Neural progenitor cell (in vitro differentiated cells): ENCODE results near the gene SLC37A1. TPM values are rescaled to one million over a fixed set of nuclear protein-coding genes. Genes with fewer than 3 reads are reported as not detected.
A peak's percentile ranks its signal among the peaks of the same experiment; 100 is the strongest.

Experiments
- DNase-seq: peaks from one replicate; pipeline ENCODE4 v3.0.0-alpha.2; 2016; ENCODE audit warnings: low spot score
- H2AFZ ChIP-seq: fragments of 200-600 bp; sonication (generic); replicated peaks from 2 replicates; pipeline ENCODE4 v1.6.1; 2016; ENCODE audit warnings: antibody characterized with exemption
- H3F3A ChIP-seq: fragments of 200-600 bp; sonication (generic); 2 replicates; pipeline ENCODE4 v1.6.1; 2016; ENCODE audit warnings: antibody characterized with exemption, low read depth
- H3K27ac ChIP-seq: fragments of 200-600 bp; sonication (generic); 2 replicates; pipeline ENCODE4 v1.5.1; 2016; ENCODE audit warnings: mild to moderate bottlenecking
- H3K27me3 ChIP-seq: fragments of 200-600 bp; sonication (generic); 2 replicates; pipeline ENCODE4 v1.6.1; 2016; ENCODE audit warnings: mild to moderate bottlenecking, moderate library complexity
- H3K36me3 ChIP-seq: fragments of 200-600 bp; sonication (generic); 2 replicates; pipeline ENCODE4 v1.5.1; 2016
- H3K4me1 ChIP-seq: fragments of 200-600 bp; sonication (generic); 2 replicates; pipeline ENCODE4 v1.6.1; 2016; ENCODE audit warnings: mixed run types
- H3K4me2 ChIP-seq: fragments of 200-600 bp; sonication (generic); 2 replicates; pipeline ENCODE4 v1.6.1; 2016
- H3K4me3 ChIP-seq: fragments of 200-600 bp; sonication (generic); 2 replicates; pipeline ENCODE4 v1.5.1; 2016
- H3K79me2 ChIP-seq: fragments of 200-600 bp; sonication (generic); 2 replicates; pipeline ENCODE4 v1.6.1; 2016; ENCODE audit warnings: low read depth
- H3K9ac ChIP-seq: fragments of 200-600 bp; sonication (generic); 2 replicates; pipeline ENCODE4 v1.6.1; 2016
- H3K9me3 ChIP-seq: fragments of 200-600 bp; sonication (generic); 2 replicates; pipeline ENCODE4 v1.5.1; 2016; ENCODE audit warnings: low read depth
- H4K20me1 ChIP-seq: fragments of 200-600 bp; sonication (generic); 2 replicates; pipeline ENCODE4 v1.6.1; 2016; ENCODE audit warnings: low read depth
- H3K27ac Mint-ChIP-seq: 3 replicates; pipeline ENCODE4 v1.8.0; 2021; ENCODE audit warnings: mixed read lengths
- H3K27me3 Mint-ChIP-seq: 2 replicates; pipeline ENCODE4 v1.8.0; 2022; ENCODE audit warnings: low read depth, mild to moderate bottlenecking, inconsistent platforms, moderate library complexity, mixed read lengths; ENCODE audit not compliant: insufficient read depth
- H3K36me3 Mint-ChIP-seq: 3 replicates; pipeline ENCODE4 v1.8.0; 2021; ENCODE audit warnings: mixed read lengths
- H3K4me1 Mint-ChIP-seq: 3 replicates; pipeline ENCODE4 v1.8.0; 2021; ENCODE audit warnings: mixed read lengths
- H3K4me3 Mint-ChIP-seq: 3 replicates; pipeline ENCODE4 v1.8.0; 2021; ENCODE audit warnings: mild to moderate bottlenecking, moderate library complexity, mixed read lengths
- H3K9me3 Mint-ChIP-seq: 3 replicates; pipeline ENCODE4 v1.8.0; 2020; ENCODE audit warnings: mixed read lengths
- CTCF ChIP-seq: fragments of 200-600 bp; sonication (generic); IDR thresholded peaks from 2 replicates; pipeline ENCODE4 v1.5.1; 2017; ENCODE audit warnings: antibody characterized with exemption, mild to moderate bottlenecking
- EZH2 ChIP-seq: fragments of 200-600 bp; sonication (generic); IDR thresholded peaks from 2 replicates; pipeline ENCODE4 v1.6.1; 2017; ENCODE audit warnings: antibody characterized with exemption, mild to moderate bottlenecking, moderate library complexity
- EZH2phosphoT487 ChIP-seq: fragments of 200-600 bp; sonication (generic); IDR thresholded peaks from 2 replicates; pipeline ENCODE4 v1.6.1; 2017; ENCODE audit warnings: antibody characterized with exemption
- total RNA-seq: library from RNA; depleted of rRNA; stranded (reverse); fragments of >200 nt; gene quantifications from 2 replicates; pipeline ENCODE4 v1.2.3, GENCODE V29; 2015; ENCODE audit warnings: low replicate concordance

SLC37A1 gene
- total RNA-seq, 1 donor from 2014 or later, result 1.2 TPM

GRCh38 chr21:42518626-42519025, 5.0 kb downstream of the SLC37A1 start:
- no peaks in the 10 kb centered on the region for H3K79me2 ChIP-seq
- TF ChIP-seq CTCF, result no peak
- TF ChIP-seq EZH2phosphoT487, result no peak
- Mint-ChIP-seq H3K9me3 (no peaks in the 10 kb centered on the region), H3K4me3 (no peak overlapping the region), H3K4me1 (peaks cover 53% of the 10 kb centered on the region), H3K27me3 (peaks cover 22% of the 10 kb centered on the region), H3K36me3 (no peaks in the 10 kb centered on the region), H3K27ac (no peak overlapping the region)
- H3F3A ChIP-seq, result peaks cover 21% of the 10 kb centered on the region
- H2AFZ ChIP-seq, result no peak overlapping the region
- H3K27me3 ChIP-seq, result peaks cover 28% of the 10 kb centered on the region
- no peaks in the 10 kb centered on the region for H4K20me1 ChIP-seq
- H3K9me3 ChIP-seq, result no peaks in the 10 kb centered on the region
- no peaks in the 10 kb centered on the region for H3K36me3 ChIP-seq
- H3K4me1 ChIP-seq, result peaks cover 5% of the 10 kb centered on the region
- H3K27ac ChIP-seq, result no peak overlapping the region
- no peak overlapping the region for H3K4me3 ChIP-seq
- no peak for DNase-seq
- H3K4me2 ChIP-seq, result no peak overlapping the region
- H3K9ac ChIP-seq, result no peak overlapping the region

DNA sequence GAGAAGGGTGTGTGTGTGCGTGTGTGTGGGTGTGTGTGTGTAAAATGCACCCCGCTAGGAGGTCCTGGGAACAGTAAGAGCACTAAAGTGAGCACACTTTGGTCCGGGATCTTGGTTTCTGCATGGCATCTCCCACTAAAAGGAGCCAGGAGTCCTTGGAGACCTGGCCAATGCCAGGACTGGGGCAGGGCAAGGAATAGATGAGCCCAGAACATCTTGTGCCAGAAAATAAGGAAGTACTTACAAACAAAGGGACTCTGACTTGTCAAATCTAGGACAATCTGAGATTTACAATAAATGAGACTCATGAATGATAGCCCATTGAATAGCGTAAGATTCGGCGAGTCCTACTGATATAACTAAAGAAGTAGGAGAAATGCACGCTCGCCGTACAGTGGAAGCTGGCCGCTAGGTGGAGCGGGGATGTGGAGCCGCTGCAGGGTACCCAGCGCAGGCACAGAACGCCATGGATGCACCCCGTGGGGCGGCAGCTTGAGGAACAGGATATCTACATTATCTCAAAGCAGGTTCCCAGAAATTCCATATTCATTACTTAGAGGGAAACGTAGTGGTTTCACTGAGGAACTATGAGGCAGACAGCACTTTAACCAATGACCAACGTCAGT, 7.1 kb downstream of the SLC37A1 start:
- H3K4me2 ChIP-seq, result no peak overlapping the region
- no peaks in the 10 kb centered on the region for H4K20me1 ChIP-seq
- no peaks in the 10 kb centered on the region for H3K36me3 ChIP-seq
- TF ChIP-seq EZH2phosphoT487, result no peak
- TF ChIP-seq CTCF, result peak; percentile 59
- no peaks in the 10 kb centered on the region for H3K79me2 ChIP-seq
- DNase-seq, result peak; percentile 62
- Mint-ChIP-seq H3K36me3 (no peaks in the 10 kb centered on the region), H3K27ac (no peak overlapping the region), H3K4me1 (peaks cover 59% of the 10 kb centered on the region), H3K9me3 (no peaks in the 10 kb centered on the region), H3K27me3 (peaks cover 17% of the 10 kb centered on the region), H3K4me3 (no peak overlapping the region)
- H3K9me3 ChIP-seq, result no peaks in the 10 kb centered on the region
- no peak overlapping the region for H3K9ac ChIP-seq
- no peak overlapping the region for H2AFZ ChIP-seq
- peaks cover 26% of the 10 kb centered on the region for H3K4me1 ChIP-seq
- H3K4me3 ChIP-seq, result no peak overlapping the region
- H3K27me3 ChIP-seq, result peaks cover 8% of the 10 kb centered on the region
- no peak overlapping the region for H3K27ac ChIP-seq
- peaks cover 15% of the 10 kb centered on the region for H3F3A ChIP-seq

- Histone ChIP-seq H3F3A (peaks cover 15% of the 10 kb centered on the region), H3K9ac (no peak overlapping the region), H3K4me2 (no peak overlapping the region), H3K79me2 (no peaks in the 10 kb centered on the region), H4K20me1 (no peaks in the 10 kb centered on the region), H2AFZ (no peak overlapping the region), H3K9me3 (no peaks in the 10 kb centered on the region), H3K27me3 (peaks cover 2% of the 10 kb centered on the region), H3K36me3 (no peaks in the 10 kb centered on the region), H3K4me1 (peaks cover 32% of the 10 kb centered on the region), H3K4me3 (no peak overlapping the region), H3K27ac (no peak overlapping the region)
- no peak overlapping the region for H3K4me3 Mint-ChIP-seq
- H3K9me3 Mint-ChIP-seq, result no peaks in the 10 kb centered on the region
- no peaks in the 10 kb centered on the region for H3K36me3 Mint-ChIP-seq
- peaks cover 11% of the 10 kb centered on the region for H3K27me3 Mint-ChIP-seq
- TF ChIP-seq CTCF, result no peak
- no peak for TF ChIP-seq EZH2phosphoT487
- DNase-seq, result no peak
- H3K27ac Mint-ChIP-seq, result no peak overlapping the region
- peaks cover 59% of the 10 kb centered on the region for H3K4me1 Mint-ChIP-seq
Observed at GRCh38 chr21:42521384-42521783, 7.7 kb downstream of the SLC37A1 start.

GRCh38 chr21:42521805-42522204, 8.2 kb downstream of the SLC37A1 start:
- Histone ChIP-seq H3K4me1 (peaks cover 33% of the 10 kb centered on the region), H3K36me3 (no peaks in the 10 kb centered on the region), H3K27me3 (no peaks in the 10 kb centered on the region), H3K79me2 (no peaks in the 10 kb centered on the region), H3K4me2 (no peak overlapping the region), H3F3A (peaks cover 15% of the 10 kb centered on the region), H3K4me3 (no peak overlapping the region), H2AFZ (no peak overlapping the region), H3K9me3 (no peaks in the 10 kb centered on the region), H4K20me1 (no peaks in the 10 kb centered on the region), H3K27ac (no peak overlapping the region), H3K9ac (no peak overlapping the region)
- no peak for TF ChIP-seq EZH2
- no peak for TF ChIP-seq CTCF
- no peak for TF ChIP-seq EZH2phosphoT487
- Mint-ChIP-seq H3K9me3 (no peaks in the 10 kb centered on the region), H3K4me1 (peaks cover 57% of the 10 kb centered on the region), H3K27me3 (peaks cover 8% of the 10 kb centered on the region), H3K36me3 (no peaks in the 10 kb centered on the region), H3K27ac (peak overlapping the region; percentile 83), H3K4me3 (peak overlapping the region; percentile 61)
- DNase-seq, result no peak
